SHP77 (cell line): ENCODE data around the gene MUC2.

Experiments
- DNase-seq, 2 experiments: peaks; one replicate each; lab custom pipeline; 2025; lab: John Stamatoyannopoulos, UW

Gene MUC2

GRCh38 chr11:1072116-1072820 lies 2.4 kb upstream of the MUC2 start:
- no peak for DNase-seq

GRCh38 chr11:1072821-1073231 lies 1.8 kb upstream of the MUC2 start:
- DNase-seq = no peak

- no peak for DNase-seq
Measured at GRCh38 chr11:1073261-1073724, 1.4 kb upstream of the MUC2 start.

- DNase-seq = no peak
Measured at GRCh38 chr11:1073851-1074243, 827 bp upstream of the MUC2 start.

- no peak for DNase-seq
Measured at GRCh38 chr11:1075341-1075911, 752 bp downstream of the MUC2 start.

- no peak for DNase-seq
Measured at GRCh38 chr11:1076061-1076665, 1.5 kb downstream of the MUC2 start.

GRCh38 chr11:1077033-1077416 lies 2.4 kb downstream of the MUC2 start:
- no peak for DNase-seq

- no peak for DNase-seq
Measured at GRCh38 chr11:1077417-1078119, 2.9 kb downstream of the MUC2 start.

GRCh38 chr11:1078191-1078601 lies 3.5 kb downstream of the MUC2 start:
- no peak for DNase-seq

GRCh38 chr11:1081601-1082311 lies 7.1 kb downstream of the MUC2 start:
- DNase-seq = no peak

- DNase-seq = no peak
Measured at GRCh38 chr11:1082346-1082727, 7.7 kb downstream of the MUC2 start.

GRCh38 chr11:1082728-1083620 lies 8.3 kb downstream of the MUC2 start:
- DNase-seq = no peak

- no peak for DNase-seq
Measured at GRCh38 chr11:1083621-1084551, 9.2 kb downstream of the MUC2 start.

GRCh38 chr11:1084561-1085439 lies 10.1 kb downstream of the MUC2 start:
- no peak for DNase-seq

GRCh38 chr11:1085440-1086170 lies 10.9 kb downstream of the MUC2 start:
- DNase-seq = no peak

GRCh38 chr11:1086171-1087102 lies 11.8 kb downstream of the MUC2 start:
- DNase-seq = no peak

GRCh38 chr11:1087279-1087960 lies 12.7 kb downstream of the MUC2 start:
- no peak for DNase-seq
